ENCODE measurements around the gene UBXN11. TPM values are rescaled to one million over a fixed set of nuclear protein-coding genes. Genes with fewer than 3 reads are reported as not detected.

Gene UBXN11
- total and polyA plus RNA-seq, 2 of the 13 experiments (the other 11 are each of a cell fraction or from before 2014, with no cell fraction given), result 9.3 to 10.4 TPM

GRCh38 chr1:26286064-26286416, 20.4 kb downstream of the UBXN11 start (continued):
- TF ChIP-seq, protein P1, sequence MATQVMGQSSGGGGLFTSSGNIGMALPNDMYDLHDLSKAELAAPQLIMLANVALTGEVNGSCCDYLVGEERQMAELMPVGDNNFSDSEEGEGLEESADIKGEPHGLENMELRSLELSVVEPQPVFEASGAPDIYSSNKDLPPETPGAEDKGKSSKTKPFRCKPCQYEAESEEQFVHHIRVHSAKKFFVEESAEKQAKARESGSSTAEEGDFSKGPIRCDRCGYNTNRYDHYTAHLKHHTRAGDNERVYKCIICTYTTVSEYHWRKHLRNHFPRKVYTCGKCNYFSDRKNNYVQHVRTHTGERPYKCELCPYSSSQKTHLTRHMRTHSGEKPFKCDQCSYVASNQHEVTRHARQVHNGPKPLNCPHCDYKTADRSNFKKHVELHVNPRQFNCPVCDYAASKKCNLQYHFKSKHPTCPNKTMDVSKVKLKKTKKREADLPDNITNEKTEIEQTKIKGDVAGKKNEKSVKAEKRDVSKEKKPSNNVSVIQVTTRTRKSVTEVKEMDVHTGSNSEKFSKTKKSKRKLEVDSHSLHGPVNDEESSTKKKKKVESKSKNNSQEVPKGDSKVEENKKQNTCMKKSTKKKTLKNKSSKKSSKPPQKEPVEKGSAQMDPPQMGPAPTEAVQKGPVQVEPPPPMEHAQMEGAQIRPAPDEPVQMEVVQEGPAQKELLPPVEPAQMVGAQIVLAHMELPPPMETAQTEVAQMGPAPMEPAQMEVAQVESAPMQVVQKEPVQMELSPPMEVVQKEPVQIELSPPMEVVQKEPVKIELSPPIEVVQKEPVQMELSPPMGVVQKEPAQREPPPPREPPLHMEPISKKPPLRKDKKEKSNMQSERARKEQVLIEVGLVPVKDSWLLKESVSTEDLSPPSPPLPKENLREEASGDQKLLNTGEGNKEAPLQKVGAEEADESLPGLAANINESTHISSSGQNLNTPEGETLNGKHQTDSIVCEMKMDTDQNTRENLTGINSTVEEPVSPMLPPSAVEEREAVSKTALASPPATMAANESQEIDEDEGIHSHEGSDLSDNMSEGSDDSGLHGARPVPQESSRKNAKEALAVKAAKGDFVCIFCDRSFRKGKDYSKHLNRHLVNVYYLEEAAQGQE (IDR thresholded peaks at IDR 0.05; ENCODE audit: borderline replicate concordance in 1 of 2, low read depth in 1 of 2, low read length in 2 of 2), result no peak
- TF ChIP-seq ZFAT (CRISPR knock-in tag; conservative IDR thresholded peaks at IDR 0.05), result no peak
- TF ChIP-seq ZNF768 (CRISPR knock-in tag; IDR thresholded peaks at IDR 0.05), result no peak

DNA sequence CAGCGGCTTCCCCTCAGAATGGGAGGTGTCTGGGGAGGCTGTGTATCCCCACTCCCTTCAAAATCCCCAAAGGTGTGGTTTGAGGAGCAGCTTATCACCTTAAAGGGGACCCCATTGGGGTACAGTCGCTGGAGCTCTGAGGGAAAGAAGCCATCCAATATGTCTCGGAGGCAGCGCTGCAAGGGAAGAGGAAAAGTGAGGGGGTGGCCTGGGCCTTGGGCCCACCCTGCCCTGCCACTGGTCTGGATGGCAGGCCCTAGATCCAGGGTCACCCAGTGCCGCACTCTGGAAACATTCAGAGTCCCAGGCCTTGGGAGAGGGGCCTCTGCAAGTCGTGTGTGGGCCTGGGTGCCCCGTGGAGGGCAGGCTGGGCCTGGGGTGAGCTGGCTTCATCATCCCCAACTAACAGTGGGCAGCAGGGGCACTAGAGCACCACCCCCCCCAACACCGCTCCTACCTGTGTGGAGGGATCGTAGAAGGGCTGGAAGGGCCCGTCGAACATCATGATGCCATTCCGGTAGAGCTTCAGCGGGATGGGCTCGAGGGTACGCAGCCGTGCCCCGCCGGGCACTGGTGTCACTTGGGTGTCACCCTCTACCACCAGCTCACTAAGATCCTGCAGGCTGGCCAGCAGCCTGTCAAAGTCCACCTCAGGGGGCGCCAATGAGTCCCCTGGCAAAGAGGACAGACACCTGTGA, 20.9 kb downstream of the UBXN11 start:
- ChIA-PET CTCF (ENCODE audit: low intra/inter-chr PET ratio, low total read pairs) (interaction anchor here (0.7 to 3.4 kb wide), 6 partner anchors 8 to 132 kb away, joined by 3 to 51 read pairs (median 22); no protein-coding TSS in a partner anchor), POLR2A (interaction anchor here (1.4 kb wide), 1 partner anchor 79 kb away, joined by 3 read pairs; no protein-coding TSS in a partner anchor)
- no peaks in the 10 kb centered on the region for H4K20me1 ChIP-seq (ENCODE audit: insufficient read depth, low read length)
- H2AFZ ChIP-seq (ENCODE audit: low read length), result no peak overlapping the region
- no peaks in the 10 kb centered on the region for H3K9me3 ChIP-seq (ENCODE audit: low read length)
- WGBS (ENCODE audit: low lambda C conversion rate), result 77% methylated on average over 4 of the region's 19 CpGs
- H3K27ac ChIP-seq (ENCODE audit: extremely low read length, insufficient read depth, low read length), result no peak overlapping the region
- in situ Hi-C loops (cut with HindIII; ENCODE audit: extremely low pct_ligation_motif_present, low pct_unique_long_range_greater_than_20kb), result loop anchor here (5.0 kb wide), 1 partner anchor 77 kb away; no protein-coding TSS in a partner anchor
- H3K4me2 ChIP-seq (ENCODE audit: low read depth, low read length), result no peak overlapping the region
- no peak overlapping the region for H3K9ac ChIP-seq (ENCODE audit: insufficient read depth, low read depth, low read length)
- FAIRE-seq (peak; percentile 52), ATAC-seq (peak; percentile 86), DNase-seq (ENCODE audit: low spot score) (peak; percentile 73)
- H3K4me3 ChIP-seq (replicated peaks in 1 of 3; ENCODE audit: insufficient read depth in 1 of 3, low read depth in 2 of 3, low read length in 3 of 3), result no peak overlapping the region
- BruUV-seq (replicated peaks), result no TSS peak
- no peaks in the 10 kb centered on the region; a peak in 1 of 5 replicates for H3K36me3 ChIP-seq (replicated peaks in 1 of 2; ENCODE audit: control insufficient read depth in 1 of 2, insufficient read depth in 2 of 2, low read length in 2 of 2)
- no peaks in the 10 kb centered on the region for H3K79me2 ChIP-seq (ENCODE audit: insufficient read depth, low read length)
- H3K4me1 ChIP-seq (ENCODE audit: insufficient read depth, low read length), result peaks cover 8% of the 10 kb centered on the region
- intact Hi-C loops (cut with micrococcal nuclease; ENCODE audit: unreplicated experiment), result loop anchor here (1.0 kb wide), 4 partner anchors 36 to 132 kb away; no protein-coding TSS in a partner anchor
- no peaks in the 10 kb centered on the region for H3K27me3 ChIP-seq (ENCODE audit: control insufficient read depth in 1 of 2, insufficient read depth in 2 of 2, low read length in 2 of 2)
- no peak for TF ChIP-seq GTF2F1 (IDR thresholded peaks at IDR 0.05; ENCODE audit: low read length)
- TF ChIP-seq ZNF407 (CRISPR knock-in tag; IDR thresholded peaks at IDR 0.05; ENCODE audit: not compliant biosample characterization), result peak; percentile 48
- TF ChIP-seq ZBTB7A (CRISPR knock-in tag; IDR thresholded peaks at IDR 0.05), result no peak; the same call in 1 of the 2 replicates
- TF ChIP-seq PITX1 (CRISPR knock-in tag; IDR thresholded peaks at IDR 0.05), result peak; percentile 28; the same call in 1 of the 2 replicates
